HG02798 (cell line): ENCODE results near the gene SGPL1.
"Not testable (repeated sequence)": the region's sequence is repeated elsewhere in the genome, so short reads cannot be mapped to it uniquely, and the experiment has no call there.

ENCODE experiments used
- ATAC-seq: cut with Tn5 transposase; IDR thresholded peaks from one replicate; pipeline ENCODE4 v1.9.1; 2021; ENCODE audit warnings: mild to moderate bottlenecking; ENCODE audit not compliant: unreplicated experiment, poor library complexity

Gene SGPL1

DNA sequence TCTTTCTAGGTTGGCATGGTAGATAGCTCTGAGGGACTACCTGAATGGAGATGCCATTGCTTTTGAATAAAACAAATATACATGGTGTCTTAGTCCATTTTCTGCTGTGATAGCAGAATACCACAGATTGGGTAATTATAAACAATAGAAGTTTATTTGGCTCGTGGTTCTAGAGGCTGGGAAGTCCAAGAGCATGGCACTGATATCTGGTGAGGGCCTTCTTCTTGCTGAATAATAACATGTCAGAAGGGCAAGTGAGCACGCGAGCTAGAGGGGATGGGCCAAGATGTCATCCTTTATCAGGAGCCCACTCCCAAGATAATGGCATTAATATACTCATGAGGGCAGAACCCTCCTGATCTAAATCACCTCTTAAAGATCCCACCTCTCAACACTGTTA lies 21.9 kb downstream of the SGPL1 start:
- ATAC-seq = no peak

DNA sequence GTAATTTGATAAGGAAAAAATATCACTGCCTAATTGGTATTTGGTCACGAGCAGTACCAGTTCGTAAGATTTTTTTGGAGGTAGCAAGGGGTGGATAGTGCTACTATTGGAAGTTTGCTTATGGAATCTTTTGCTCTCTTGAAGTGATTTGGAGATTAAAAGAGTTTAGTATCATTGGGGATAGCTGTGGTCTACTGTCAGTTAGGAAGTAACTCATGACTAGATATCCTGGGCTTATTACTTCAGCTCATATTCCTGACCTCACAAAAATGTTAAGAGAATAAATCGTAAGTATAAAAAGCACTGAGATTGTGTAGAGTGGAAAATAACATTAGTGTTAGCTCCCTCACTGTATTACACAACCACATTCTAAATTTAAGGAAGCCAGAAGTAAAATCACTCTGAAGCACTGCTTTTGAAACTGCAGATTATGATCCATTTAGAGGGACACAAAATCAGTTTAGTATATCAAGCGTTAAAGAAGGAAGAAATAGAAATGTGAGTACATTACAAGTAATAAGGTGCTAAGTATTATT lies 22.6 kb downstream of the SGPL1 start:
- ATAC-seq = no peak

DNA sequence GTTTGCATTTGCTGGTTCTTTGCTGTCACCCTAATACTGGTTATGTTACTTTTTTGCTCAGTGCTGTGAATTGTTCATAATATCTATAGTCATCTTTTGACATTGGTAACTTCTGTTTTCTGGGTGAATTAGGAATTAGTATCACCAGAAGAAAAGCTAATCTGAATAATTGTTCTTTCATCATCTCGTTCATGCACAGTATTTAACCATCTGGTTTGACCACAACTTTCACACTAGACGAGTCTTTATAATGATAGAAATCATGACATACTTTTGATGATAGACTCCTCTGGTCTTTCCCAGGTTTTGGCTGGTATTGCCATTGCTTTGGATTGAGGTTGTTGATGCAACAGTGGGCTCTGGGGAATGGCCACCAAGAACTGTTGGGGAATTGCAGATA lies 25.1 kb downstream of the SGPL1 start:
- no peak for ATAC-seq

DNA sequence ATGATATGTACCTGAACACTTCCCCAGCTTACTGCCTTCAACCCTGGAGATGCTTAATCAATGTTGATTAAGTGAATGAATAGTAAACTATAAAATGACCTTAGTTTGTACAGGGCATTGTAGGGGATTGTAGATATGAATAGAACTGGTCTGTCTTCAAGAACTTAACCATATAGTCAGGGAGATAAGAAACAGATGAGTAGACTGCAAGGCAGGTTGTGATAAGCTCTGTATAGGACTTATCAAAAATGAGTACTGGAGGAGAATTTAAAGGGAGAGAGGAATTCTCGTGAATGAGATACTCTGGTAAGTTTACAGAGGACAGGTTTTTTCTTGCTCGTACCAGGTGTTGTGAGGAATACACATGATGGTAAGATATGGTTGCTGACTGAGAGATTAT lies 27.6 kb downstream of the SGPL1 start:
- ATAC-seq = no peak

DNA sequence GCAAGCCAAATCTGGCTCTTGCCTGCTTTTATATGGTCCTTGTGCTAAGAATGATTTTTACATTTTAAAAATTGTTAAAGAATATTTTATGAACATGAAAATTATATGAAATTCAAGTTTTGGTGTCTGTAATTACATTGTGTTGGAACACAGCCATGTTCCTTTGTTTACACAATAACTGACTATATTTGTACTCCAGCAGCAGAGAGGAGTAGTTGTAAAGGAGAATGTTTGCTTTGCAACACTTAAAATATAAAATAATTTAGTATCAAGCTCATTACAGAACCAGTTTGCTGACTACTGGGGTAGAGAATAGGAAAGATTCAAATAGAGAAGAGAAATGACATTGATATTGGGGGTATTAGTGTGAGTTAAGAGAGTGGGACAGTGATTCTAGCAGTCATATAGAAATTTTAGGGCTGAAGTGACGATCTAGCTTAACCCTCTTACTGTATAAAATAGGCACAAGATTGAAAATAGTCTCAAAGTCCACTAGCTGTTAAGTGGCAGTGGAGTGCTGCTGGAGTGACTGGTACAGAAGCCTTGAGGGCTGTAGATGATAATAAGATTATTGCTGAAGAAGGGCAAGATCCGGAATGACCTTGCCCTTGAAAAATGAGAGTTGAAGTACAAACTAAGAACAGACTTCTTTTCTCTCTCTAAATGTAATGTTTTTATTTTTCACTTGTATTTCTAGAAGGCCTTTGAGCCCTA lies 28.2 kb downstream of the SGPL1 start:
- ATAC-seq = no peak

DNA sequence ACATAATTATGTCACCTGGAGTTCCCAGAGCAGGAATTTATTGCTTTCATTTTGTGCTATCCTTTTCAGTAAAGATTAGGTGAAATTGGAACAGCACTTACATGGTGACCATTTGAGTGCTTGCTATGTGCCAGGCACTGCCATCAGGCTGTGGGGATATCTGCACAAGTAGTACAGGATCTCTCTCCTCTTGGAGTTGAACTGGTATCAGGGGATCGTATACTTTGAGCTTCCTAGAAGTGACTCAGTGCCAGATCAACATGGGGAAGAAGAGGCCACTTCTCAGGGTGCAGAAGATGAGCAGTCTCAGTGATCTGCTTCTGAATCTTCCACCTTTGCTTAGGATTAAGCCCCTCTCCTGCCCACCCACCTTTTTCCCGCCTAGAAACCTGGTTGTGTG lies 29.5 kb downstream of the SGPL1 start:
- ATAC-seq = no peak

DNA sequence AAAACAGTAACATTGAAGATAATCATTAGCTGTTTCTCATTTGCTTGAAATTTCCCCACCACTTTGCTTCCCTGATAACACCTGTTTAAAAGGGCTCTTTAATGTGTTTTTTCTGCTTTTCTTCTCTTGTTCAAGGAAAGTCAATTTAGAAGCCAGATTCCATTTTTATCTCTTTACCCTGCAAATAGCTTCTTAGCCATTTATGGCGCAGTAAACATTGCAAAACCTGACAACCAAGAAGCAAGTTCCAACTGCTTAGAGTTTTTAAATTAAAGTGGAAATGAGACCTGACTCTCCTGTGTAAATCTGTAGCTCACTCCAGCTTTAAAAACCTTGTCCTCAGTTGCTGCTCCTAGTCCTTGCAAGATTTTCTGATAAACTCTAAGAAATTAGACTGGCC lies 30.1 kb downstream of the SGPL1 start:
- ATAC-seq = no peak

DNA sequence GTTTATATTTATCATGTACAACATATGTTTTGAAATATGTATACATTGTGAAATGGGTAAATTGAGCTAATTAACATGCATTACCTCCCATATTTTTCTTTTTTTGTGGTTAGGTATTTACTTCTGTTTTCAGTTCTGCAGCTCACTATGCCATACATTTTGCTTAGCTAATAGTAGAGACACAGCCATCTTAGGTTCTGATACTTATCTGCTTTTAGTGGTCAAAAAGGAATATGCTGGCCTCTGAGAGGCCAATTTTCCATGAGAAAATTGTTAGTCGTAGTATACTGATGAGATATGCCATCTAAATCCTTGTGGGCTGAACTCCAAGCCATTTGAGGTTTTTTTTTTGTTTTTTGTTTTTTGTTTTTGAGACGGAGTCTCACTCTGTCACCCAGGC lies 31.0 kb downstream of the SGPL1 start:
- no peak for ATAC-seq

DNA sequence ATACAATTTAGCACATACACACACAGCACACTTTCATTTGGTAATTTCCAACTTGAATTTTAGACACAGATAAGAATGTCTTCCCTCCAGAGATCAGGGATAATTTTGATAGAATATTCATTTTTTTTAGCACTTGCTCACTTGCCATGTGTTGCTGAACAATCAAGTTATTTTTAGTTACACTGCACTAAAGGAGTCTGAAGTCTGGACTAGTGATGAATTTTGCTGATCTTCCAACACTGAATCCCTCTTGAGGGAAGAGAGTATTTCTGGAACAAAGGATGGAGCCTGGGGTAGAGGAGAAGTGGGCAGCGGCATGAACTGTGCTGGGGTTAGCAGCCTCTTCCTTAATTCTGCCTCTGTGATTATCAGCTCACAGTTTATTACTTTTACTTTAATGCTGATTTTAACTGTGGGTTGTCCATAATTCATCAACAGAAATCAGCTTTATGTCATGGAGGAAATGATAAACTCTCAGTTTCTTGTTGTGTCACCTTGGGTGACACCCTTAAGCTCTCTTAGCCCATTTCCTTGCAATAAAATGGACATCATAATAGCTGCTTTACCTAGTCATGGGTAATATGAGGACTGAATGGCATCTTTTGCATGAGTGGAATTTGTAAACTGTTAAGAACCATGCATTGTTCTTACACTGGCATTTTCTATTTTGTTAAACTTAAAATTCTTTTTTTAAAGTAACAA lies 32.1 kb downstream of the SGPL1 start:
- no peak for ATAC-seq

DNA sequence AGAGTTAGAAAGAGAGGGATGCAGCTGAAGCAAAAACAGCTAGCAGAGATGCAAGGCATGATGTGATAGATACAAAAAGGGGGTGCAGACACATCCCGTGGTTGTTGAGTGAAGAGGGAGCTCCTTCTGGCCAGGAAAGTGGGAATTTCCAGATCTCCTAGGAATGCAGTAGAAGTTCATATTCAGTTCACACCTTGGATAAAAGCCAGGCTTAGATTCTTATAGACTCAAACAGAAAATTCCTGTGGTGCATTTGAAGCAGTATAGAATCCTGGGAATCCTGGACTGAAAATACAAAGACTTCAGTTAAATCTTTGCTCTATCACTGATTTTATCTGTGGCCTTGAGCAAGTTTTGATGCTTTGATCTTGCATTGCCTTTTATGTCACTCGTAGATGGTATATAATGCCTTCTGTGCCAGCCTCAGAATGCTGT lies 33.9 kb downstream of the SGPL1 start:
- ATAC-seq = no peak

DNA sequence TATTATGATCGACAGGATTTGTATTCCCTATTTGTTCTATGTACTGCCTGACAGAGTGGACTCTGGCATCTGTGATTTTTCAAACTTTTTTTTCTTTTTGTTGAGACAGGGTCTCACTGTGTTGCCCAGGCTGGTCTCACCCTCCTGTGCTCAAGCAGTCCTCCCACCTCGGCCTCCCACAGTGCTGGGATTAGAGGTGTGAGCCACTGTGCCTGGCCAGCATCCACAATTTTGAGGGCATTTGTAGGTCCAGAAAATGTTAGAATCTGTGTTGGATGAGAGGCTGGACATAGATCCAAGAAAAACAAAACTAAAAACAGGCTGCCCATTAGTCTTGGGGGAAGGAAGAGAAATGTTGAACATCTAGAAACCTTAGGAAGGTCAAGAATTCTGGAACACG lies 34.3 kb downstream of the SGPL1 start:
- no peak for ATAC-seq

DNA sequence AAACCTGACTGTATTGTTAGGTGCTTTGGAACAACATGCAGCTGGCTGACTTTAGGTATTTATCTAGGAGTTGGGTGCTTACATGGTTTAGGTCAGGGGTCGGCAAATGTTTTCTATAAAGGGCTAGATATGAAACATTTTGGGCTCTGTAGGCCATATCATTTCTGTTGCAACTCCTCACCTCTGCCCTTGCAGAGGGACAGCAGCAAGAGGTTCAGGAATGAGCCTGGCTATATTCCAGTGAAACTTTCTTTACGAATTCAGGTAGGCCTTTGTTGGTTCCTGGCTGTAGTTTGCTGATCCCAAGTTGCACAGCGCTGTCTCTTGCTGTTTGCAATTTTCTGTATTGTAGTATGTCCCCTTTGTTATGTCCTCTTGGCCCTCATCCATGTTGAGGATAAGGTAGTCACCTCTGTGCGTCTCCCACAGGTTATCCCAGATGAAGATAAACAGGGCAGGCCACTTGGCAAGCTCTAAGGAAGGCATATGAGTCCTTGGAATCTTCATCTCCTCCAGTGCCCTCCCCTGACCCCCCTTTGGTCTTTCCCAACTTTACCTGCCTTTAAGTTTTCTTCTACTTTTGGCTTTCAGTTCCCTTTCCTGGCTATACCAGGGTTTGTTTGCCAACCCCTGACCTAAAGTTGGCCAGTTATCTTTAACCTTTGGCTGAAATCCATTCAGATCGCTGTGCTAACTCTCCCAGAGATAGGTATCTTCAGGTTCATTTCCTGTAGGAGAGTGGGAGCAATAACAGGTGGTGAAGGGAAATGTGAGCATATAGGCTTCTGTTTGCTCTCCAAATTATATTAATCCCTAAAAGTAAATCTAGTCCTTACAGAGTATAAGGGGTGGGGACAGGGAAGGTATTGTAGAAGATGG lies 36.1 kb downstream of the SGPL1 start:
- no peak for ATAC-seq

DNA sequence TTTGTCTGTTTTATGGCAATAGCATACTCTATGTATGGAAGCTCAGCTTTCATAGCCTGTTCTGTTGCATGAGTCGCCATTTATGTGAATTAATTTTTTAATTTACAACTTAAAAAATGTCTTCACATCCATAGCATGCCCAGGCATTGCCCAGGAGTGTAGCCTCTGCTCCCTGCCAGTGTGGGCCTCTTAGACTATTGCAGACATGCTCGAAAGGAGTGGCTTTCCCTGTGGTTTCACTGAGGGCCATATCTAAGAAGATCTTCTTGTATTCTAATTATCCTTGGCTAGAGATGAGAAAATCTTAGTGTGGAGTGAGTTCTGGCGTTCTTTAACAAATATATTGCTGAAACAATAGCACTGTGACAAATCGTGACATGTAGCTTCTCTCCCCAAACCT lies 37.3 kb downstream of the SGPL1 start:
- no peak for ATAC-seq

DNA sequence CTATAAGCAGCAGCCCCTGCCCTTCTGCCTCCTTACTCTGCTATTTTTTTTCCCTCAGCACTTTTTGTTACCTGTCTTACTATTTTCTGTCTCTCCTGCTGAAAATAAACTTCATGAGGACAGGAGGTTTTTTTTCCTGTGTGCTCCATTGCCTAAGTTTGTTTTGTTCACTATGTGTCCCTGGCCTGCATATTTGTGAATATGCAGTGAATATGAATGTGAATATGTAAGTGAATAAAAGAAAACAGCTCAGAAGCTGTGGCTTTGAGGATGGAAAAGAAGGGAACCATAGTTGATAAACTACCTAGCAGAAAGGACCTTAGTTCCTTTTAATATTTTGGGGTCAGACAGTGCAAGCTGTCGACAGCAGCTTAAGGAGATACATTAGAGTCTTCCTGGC lies 37.7 kb downstream of the SGPL1 start:
- no peak for ATAC-seq

DNA sequence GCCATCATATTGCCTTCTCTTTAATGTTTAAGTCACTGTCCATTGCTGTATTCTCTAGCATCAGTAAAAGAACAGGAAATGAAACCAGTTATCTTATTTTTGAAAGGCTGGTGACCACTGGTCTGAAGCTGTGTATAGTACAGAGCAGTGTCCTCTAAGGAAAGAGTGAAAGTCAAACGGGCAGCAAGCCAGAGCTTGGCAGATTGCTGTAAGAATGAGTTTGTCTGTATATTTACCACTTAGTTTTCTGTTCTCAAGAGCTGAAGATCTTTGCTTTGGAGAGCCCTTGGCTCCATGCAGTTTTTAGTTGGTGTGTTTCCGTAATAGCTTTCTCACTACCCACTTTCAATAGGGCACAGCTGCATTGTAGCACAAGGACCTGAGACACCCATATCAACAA lies 40.7 kb downstream of the SGPL1 start:
- no peak for ATAC-seq

DNA sequence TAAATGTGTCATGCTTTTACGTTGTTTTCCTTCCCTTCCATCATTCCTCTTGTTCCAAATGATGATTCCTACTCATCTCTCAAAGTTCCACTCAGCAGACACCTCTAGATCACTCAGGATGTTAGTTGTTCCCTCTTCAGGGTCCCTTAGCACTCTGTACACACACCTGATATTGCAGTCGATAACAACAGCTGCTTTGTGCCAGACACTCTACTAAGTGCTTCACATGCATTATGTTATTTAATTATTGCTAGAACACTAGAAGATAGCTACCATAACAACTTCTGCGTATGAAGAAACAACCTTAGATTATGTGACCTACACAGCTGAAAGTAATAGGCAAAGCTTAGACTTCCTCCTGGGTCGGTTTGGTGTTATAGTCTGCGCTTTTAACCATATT lies 43.0 kb downstream of the SGPL1 start:
- ATAC-seq = no peak

DNA sequence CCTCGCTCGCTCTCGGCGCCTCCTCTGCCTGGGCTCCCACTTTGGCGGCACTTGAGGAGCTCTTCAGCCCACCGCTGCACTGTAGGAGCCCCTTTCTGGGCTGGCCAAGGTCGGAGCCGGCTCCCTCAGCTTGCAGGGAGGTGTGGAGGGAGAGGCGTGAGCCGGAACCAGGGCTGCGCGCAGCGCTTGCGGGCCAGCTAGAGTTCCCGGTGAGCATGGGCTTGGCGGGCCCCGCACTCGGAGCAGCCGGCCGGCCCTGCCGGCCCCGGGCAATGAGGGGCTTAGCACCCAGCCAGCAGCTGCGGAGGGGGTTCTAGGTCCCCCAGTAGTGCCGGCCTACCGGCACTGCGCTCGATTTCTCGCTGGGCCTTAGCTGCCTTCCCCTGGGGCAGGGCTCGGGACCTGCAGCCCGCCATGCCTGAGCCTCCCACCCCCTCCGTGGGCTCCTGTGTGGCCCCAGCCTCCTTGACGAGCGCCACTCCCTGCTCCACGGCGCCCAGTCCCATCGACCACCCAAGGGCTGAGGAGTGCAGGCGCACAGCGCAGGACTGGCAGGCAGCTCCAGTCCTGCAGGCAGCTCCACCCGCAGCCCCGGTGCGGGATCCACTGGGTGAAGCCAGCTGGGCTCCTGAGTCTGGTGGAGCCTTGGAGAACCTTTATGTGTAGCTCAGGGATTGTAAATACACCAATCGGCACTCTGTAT lies 45.9 kb downstream of the SGPL1 start:
- ATAC-seq = not testable (repeated sequence)

DNA sequence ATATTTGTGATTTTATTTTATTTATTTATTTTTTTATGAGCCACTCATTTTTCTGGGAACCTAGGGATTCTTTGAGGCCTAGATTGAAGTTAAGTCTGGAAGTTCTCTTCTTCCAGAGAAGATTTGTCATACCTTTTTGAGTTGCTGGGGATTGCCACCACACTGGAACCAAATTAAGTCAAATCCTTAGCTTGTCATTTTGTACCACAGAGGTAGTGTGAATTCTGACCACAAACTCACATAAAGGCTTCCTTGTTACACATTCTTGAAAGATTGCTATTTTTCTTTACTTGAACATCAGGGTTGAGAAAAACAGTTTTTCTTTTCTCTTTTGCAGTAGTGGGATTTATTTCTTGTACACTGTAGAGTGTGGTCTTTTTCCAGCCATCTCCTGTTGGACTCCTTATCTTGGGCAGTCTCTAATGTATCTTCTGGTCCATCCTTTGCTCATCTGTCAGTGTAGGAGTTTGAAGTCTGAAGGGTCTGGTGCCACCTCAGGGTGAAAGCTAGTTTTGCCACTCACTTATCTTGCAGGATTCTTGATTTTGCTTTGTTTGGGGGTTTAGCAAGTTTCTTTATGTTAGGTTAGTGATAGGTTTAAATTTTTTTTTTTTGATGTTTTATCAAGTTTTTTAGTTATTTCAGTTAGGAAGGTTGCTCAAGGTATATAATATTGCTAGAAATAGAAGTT lies 47.9 kb downstream of the SGPL1 start:
- no peak for ATAC-seq

DNA sequence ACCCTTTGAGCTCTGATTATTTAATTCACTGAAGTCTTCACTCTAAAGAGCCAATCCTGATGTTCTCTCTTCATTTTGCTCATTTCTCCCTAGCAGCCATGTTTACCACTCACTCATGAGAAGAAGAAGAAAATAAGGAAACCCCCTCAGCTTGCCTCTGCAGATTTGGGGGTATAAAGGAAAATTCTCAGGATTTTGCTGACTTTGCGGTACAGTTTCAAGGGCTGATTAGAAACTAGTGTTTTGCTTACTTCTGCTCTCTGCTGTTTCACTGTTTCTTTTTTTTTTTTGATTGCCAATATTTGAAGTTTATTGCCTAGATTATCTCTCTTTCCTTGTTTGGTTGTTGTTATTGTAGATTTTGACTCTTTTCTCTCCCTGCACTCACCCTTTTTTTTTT lies 49.2 kb downstream of the SGPL1 start:
- no peak for ATAC-seq

DNA sequence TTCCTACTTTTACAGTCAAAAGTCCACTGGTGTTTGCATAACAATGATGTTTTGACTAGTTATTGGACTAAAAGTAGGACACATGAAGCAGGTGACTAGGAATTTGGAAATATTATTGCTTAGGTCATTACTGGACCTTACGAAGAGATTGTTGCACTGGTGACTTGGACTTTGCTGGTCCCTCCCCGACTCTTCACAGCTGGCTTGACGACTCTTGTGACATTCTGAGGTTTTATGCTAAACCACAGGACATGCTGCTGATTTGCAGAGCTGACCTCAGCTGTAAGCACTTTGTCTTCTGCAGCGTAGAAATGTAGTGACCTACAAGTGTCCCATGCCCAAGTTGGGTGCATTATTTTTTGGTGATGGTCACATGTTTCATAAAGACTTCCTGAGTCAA lies 50.7 kb downstream of the SGPL1 start:
- ATAC-seq = no peak
